ENCODE results near the gene BNIP2. TPM values are rescaled to one million over a fixed set of nuclear protein-coding genes. Genes with fewer than 3 reads are reported as not detected.

Gene BNIP2
- total RNA-seq, 1 donor: 161 TPM

DNA sequence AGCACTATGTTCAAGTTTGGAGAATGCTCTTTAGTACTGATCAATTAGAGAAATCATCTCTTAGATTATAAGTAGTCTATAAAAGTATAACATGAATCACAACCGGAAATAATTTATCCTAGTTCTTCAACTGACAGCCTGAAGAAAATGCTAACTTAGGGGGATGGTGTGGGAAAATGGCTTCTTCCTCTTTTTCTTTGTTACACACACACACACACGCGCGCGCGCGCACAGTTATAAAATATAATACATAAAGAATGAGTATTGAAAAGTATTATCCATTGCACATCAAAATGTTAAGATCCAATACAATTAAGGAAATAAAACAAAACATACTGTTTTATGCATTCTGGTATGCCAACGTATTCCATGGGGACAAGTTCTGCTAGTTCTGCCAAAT, 20.6 kb downstream of the BNIP2 start:
- H3K4me1 ChIP-seq (ENCODE audit: insufficient read depth, low read length): no peaks in the 10 kb centered on the region
- H3K4me2 ChIP-seq (ENCODE audit: insufficient read depth, low read length): no peak overlapping the region
- H3K27me3 ChIP-seq (ENCODE audit: insufficient read depth, low read length): no peaks in the 10 kb centered on the region
- no peak for DNase-seq (ENCODE audit: insufficient read length, low spot score, missing footprints)
- TF ChIP-seq, protein P1, sequence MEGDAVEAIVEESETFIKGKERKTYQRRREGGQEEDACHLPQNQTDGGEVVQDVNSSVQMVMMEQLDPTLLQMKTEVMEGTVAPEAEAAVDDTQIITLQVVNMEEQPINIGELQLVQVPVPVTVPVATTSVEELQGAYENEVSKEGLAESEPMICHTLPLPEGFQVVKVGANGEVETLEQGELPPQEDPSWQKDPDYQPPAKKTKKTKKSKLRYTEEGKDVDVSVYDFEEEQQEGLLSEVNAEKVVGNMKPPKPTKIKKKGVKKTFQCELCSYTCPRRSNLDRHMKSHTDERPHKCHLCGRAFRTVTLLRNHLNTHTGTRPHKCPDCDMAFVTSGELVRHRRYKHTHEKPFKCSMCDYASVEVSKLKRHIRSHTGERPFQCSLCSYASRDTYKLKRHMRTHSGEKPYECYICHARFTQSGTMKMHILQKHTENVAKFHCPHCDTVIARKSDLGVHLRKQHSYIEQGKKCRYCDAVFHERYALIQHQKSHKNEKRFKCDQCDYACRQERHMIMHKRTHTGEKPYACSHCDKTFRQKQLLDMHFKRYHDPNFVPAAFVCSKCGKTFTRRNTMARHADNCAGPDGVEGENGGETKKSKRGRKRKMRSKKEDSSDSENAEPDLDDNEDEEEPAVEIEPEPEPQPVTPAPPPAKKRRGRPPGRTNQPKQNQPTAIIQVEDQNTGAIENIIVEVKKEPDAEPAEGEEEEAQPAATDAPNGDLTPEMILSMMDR (IDR thresholded peaks at IDR 0.05; ENCODE audit: extremely low read depth, low read depth, low read length): no peak
- H3K4me3 ChIP-seq (ENCODE audit: insufficient read depth, low read length): no peak overlapping the region
- no peaks in the 10 kb centered on the region for H3K79me2 ChIP-seq (ENCODE audit: insufficient read depth, low read length)
- no peak overlapping the region for H3K27ac ChIP-seq (ENCODE audit: low read depth, low read length)
- no peaks in the 10 kb centered on the region for H3K9me3 ChIP-seq (ENCODE audit: low read depth, low read length)
- no peak overlapping the region for H2AFZ ChIP-seq (ENCODE audit: low read length)
- peaks cover 65% of the 10 kb centered on the region for H3K36me3 ChIP-seq (ENCODE audit: insufficient read depth, low read length)
- peaks cover 3% of the 10 kb centered on the region for H4K20me1 ChIP-seq (ENCODE audit: insufficient read depth, low read length)

GRCh38 chr15:59662260-59662659, 26.9 kb downstream of the BNIP2 start:
- no peaks in the 10 kb centered on the region for H3K27me3 ChIP-seq (ENCODE audit: insufficient read depth, low read length)
- peaks cover 14% of the 10 kb centered on the region for H3K4me1 ChIP-seq (ENCODE audit: insufficient read depth, low read length)
- peak overlapping the region; percentile 68 for H3K27ac ChIP-seq (ENCODE audit: low read depth, low read length)
- peaks cover 4% of the 10 kb centered on the region for H3K79me2 ChIP-seq (ENCODE audit: insufficient read depth, low read length)
- TF ChIP-seq, protein P1 (IDR thresholded peaks at IDR 0.05; ENCODE audit: extremely low read depth, low read depth, low read length): no peak
- no peak overlapping the region for H3K4me3 ChIP-seq (ENCODE audit: insufficient read depth, low read length)
- H3K9me3 ChIP-seq (ENCODE audit: low read depth, low read length): no peaks in the 10 kb centered on the region
- peaks cover 10% of the 10 kb centered on the region for H4K20me1 ChIP-seq (ENCODE audit: insufficient read depth, low read length)
- H2AFZ ChIP-seq (ENCODE audit: low read length): no peak overlapping the region
- peaks cover 38% of the 10 kb centered on the region for H3K36me3 ChIP-seq (ENCODE audit: insufficient read depth, low read length)
- no peak overlapping the region for H3K4me2 ChIP-seq (ENCODE audit: insufficient read depth, low read length)
- peak; percentile 57 for DNase-seq (ENCODE audit: insufficient read length, low spot score, missing footprints)

DNA sequence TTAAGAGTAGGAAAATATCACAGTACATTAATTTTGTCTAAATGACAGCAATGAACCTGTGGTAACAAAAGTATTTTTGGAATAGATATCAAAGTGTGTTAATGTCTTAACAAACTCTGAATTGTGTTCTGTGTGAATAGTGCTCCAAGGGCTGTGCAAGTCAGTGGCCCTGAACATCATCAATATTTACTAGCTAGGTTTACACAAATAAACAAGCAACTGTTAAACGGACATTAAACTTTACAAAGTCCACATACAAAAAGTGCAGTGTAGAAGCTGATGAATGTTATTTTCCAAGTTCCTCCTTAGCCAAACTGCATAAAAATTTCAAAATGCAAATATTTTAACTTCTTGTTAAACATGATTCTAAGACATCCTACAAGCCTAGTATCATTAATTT, 29.8 kb downstream of the BNIP2 start:
- Histone ChIP-seq H3K79me2 (ENCODE audit: insufficient read depth, low read length) (peaks cover 33% of the 10 kb centered on the region), H3K36me3 (ENCODE audit: insufficient read depth, low read length) (peaks cover 30% of the 10 kb centered on the region), H3K27ac (ENCODE audit: low read depth, low read length) (no peak overlapping the region), H4K20me1 (ENCODE audit: insufficient read depth, low read length) (peaks cover 18% of the 10 kb centered on the region), H3K4me3 (ENCODE audit: insufficient read depth, low read length) (no peak overlapping the region), H2AFZ (ENCODE audit: low read length) (no peak overlapping the region), H3K9me3 (ENCODE audit: low read depth, low read length) (no peaks in the 10 kb centered on the region), H3K4me2 (ENCODE audit: insufficient read depth, low read length) (no peak overlapping the region), H3K27me3 (ENCODE audit: insufficient read depth, low read length) (no peaks in the 10 kb centered on the region), H3K4me1 (ENCODE audit: insufficient read depth, low read length) (peaks cover 23% of the 10 kb centered on the region)
- TF ChIP-seq, protein P1 (IDR thresholded peaks at IDR 0.05; ENCODE audit: extremely low read depth, low read depth, low read length): no peak
- no peak for DNase-seq (ENCODE audit: insufficient read length, low spot score, missing footprints)

DNA sequence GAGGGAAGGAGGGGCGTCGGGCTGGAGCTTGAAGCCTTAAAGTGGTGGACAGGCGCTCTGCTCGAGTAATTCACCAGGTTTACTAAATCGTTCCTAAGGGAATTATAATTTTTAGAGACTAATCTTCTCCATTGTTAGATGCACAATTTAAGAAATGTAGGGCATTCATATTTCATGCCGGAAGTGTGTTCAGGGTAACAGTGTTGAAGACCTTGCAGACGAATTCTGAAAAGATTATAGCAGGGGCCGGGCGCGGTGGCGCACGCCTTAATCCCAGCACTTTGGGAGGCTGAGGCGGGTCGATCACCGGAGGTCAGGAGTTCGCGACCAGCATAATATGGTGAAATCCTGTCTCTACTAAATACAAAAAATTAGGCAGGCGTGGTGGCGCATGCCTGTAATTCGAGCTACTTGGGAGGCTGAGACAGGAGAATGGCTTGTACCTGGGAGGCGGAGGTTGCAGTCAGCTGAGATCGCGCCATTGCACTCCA, 31.4 kb downstream of the BNIP2 start:
- TF ChIP-seq, protein P1 (IDR thresholded peaks at IDR 0.05; ENCODE audit: extremely low read depth, low read depth, low read length): no peak
- no peak overlapping the region for H2AFZ ChIP-seq (ENCODE audit: low read length)
- H3K36me3 ChIP-seq (ENCODE audit: insufficient read depth, low read length): peaks cover 24% of the 10 kb centered on the region
- H3K4me3 ChIP-seq (ENCODE audit: insufficient read depth, low read length): peak overlapping the region; percentile 91
- peak overlapping the region; percentile 79 for H3K4me2 ChIP-seq (ENCODE audit: insufficient read depth, low read length)
- peaks cover 49% of the 10 kb centered on the region for H3K79me2 ChIP-seq (ENCODE audit: insufficient read depth, low read length)
- H3K9me3 ChIP-seq (ENCODE audit: low read depth, low read length): no peaks in the 10 kb centered on the region
- peaks cover 23% of the 10 kb centered on the region for H4K20me1 ChIP-seq (ENCODE audit: insufficient read depth, low read length)
- H3K27me3 ChIP-seq (ENCODE audit: insufficient read depth, low read length): no peaks in the 10 kb centered on the region
- H3K27ac ChIP-seq (ENCODE audit: low read depth, low read length): no peak overlapping the region
- DNase-seq (ENCODE audit: insufficient read length, low spot score, missing footprints): no peak
- H3K4me1 ChIP-seq (ENCODE audit: insufficient read depth, low read length): peaks cover 17% of the 10 kb centered on the region

Measured in osteoblast (primary cell).